T-helper 1 cell treated with Interleukin-12 subunit alpha and Interleukin-12 subunit beta and Interleukin-4 antibody, amounts not matched to agents 30 μg/mL and 1 μg/mL, for 36 hours (primary cell): Measurements from ENCODE around the gene AIRE.

Experiments
- H3K27ac Mint-ChIP-seq: one replicate; pipeline ENCODE4 v1.8.0; 2021; ENCODE audit warnings: mild to moderate bottlenecking, mixed read lengths
- H3K27me3 Mint-ChIP-seq: one replicate; pipeline ENCODE4 v1.8.0; 2021; ENCODE audit warnings: low read depth, mixed read lengths
- H3K36me3 Mint-ChIP-seq: one replicate; pipeline ENCODE4 v1.8.0; 2021; ENCODE audit warnings: low read depth, mixed read lengths
- H3K4me1 Mint-ChIP-seq: one replicate; pipeline ENCODE4 v1.8.0; 2021; ENCODE audit warnings: low read depth, mixed read lengths
- H3K4me3 Mint-ChIP-seq: one replicate; pipeline ENCODE4 v1.8.0; 2021; ENCODE audit warnings: mild to moderate bottlenecking, moderate library complexity, mixed read lengths
- H3K9me3 Mint-ChIP-seq: one replicate; pipeline ENCODE4 v1.8.0; 2021; ENCODE audit warnings: mixed read lengths

AIRE gene

GRCh38 chr21:44328242-44328895 lies 42.7 kb downstream of the AIRE start:
- no peak overlapping the region for H3K27ac Mint-ChIP-seq
- H3K36me3 Mint-ChIP-seq = no peaks in the 10 kb centered on the region

GRCh38 chr21:44329086-44329889 lies 43.6 kb downstream of the AIRE start:
- Mint-ChIP-seq H3K27me3 (no peaks in the 10 kb centered on the region), H3K27ac (no peak overlapping the region)

More at GRCh38 chr21:44328242-44328895, 42.7 kb downstream of the AIRE start:
- H3K9me3 Mint-ChIP-seq = no peaks in the 10 kb centered on the region
- H3K4me3 Mint-ChIP-seq = no peak overlapping the region
- H3K4me1 Mint-ChIP-seq = no peaks in the 10 kb centered on the region
- no peaks in the 10 kb centered on the region for H3K27me3 Mint-ChIP-seq

GRCh38 chr21:44329971-44330681 lies 44.5 kb downstream of the AIRE start:
- H3K4me3 Mint-ChIP-seq = no peak overlapping the region
- H3K27me3 Mint-ChIP-seq = no peaks in the 10 kb centered on the region
- no peaks in the 10 kb centered on the region for H3K9me3 Mint-ChIP-seq
- no peak overlapping the region for H3K27ac Mint-ChIP-seq
- H3K36me3 Mint-ChIP-seq = no peaks in the 10 kb centered on the region
- H3K4me1 Mint-ChIP-seq = no peaks in the 10 kb centered on the region

More at GRCh38 chr21:44329086-44329889, 43.6 kb downstream of the AIRE start:
- Mint-ChIP-seq H3K4me1 (no peaks in the 10 kb centered on the region), H3K9me3 (no peaks in the 10 kb centered on the region), H3K36me3 (no peaks in the 10 kb centered on the region), H3K4me3 (no peak overlapping the region)

- H3K9me3 Mint-ChIP-seq = no peaks in the 10 kb centered on the region
- H3K4me1 Mint-ChIP-seq = no peaks in the 10 kb centered on the region
- H3K36me3 Mint-ChIP-seq = no peaks in the 10 kb centered on the region
- H3K27me3 Mint-ChIP-seq = no peaks in the 10 kb centered on the region
- no peak overlapping the region for H3K4me3 Mint-ChIP-seq
- H3K27ac Mint-ChIP-seq = no peak overlapping the region
Measured at GRCh38 chr21:44330698-44331097, 45.0 kb downstream of the AIRE start.

- H3K27me3 Mint-ChIP-seq = no peaks in the 10 kb centered on the region
- H3K4me1 Mint-ChIP-seq = no peaks in the 10 kb centered on the region
- H3K9me3 Mint-ChIP-seq = no peaks in the 10 kb centered on the region
- H3K36me3 Mint-ChIP-seq = no peaks in the 10 kb centered on the region
- H3K27ac Mint-ChIP-seq = no peak overlapping the region
- H3K4me3 Mint-ChIP-seq = no peak overlapping the region
Measured at GRCh38 chr21:44331209-44331608, 45.5 kb downstream of the AIRE start.

- Mint-ChIP-seq H3K4me1 (no peaks in the 10 kb centered on the region), H3K27me3 (no peaks in the 10 kb centered on the region), H3K27ac (no peak overlapping the region), H3K9me3 (no peaks in the 10 kb centered on the region), H3K36me3 (no peaks in the 10 kb centered on the region), H3K4me3 (no peak overlapping the region)
Measured at GRCh38 chr21:44331650-44332307, 46.1 kb downstream of the AIRE start.

- Mint-ChIP-seq H3K36me3 (peaks cover under 1% of the 10 kb centered on the region), H3K9me3 (no peaks in the 10 kb centered on the region), H3K4me3 (no peak overlapping the region), H3K27me3 (no peaks in the 10 kb centered on the region), H3K4me1 (no peaks in the 10 kb centered on the region), H3K27ac (no peak overlapping the region)
Measured at GRCh38 chr21:44332383-44332782, 46.7 kb downstream of the AIRE start.

- Mint-ChIP-seq H3K27ac (no peak overlapping the region), H3K9me3 (no peaks in the 10 kb centered on the region), H3K4me1 (peaks cover 3% of the 10 kb centered on the region), H3K36me3 (peaks cover 2% of the 10 kb centered on the region), H3K4me3 (no peak overlapping the region), H3K27me3 (no peaks in the 10 kb centered on the region)
Measured at GRCh38 chr21:44332965-44333364, 47.3 kb downstream of the AIRE start.

- no peaks in the 10 kb centered on the region for H3K9me3 Mint-ChIP-seq
- H3K27ac Mint-ChIP-seq = no peak overlapping the region
- no peak overlapping the region for H3K4me3 Mint-ChIP-seq
- H3K36me3 Mint-ChIP-seq = peaks cover 2% of the 10 kb centered on the region
- peaks cover 3% of the 10 kb centered on the region for H3K4me1 Mint-ChIP-seq
- H3K27me3 Mint-ChIP-seq = no peaks in the 10 kb centered on the region
Measured at GRCh38 chr21:44333509-44334328, 48.0 kb downstream of the AIRE start.

GRCh38 chr21:44334329-44335030 lies 48.8 kb downstream of the AIRE start:
- peaks cover 5% of the 10 kb centered on the region for H3K4me1 Mint-ChIP-seq
- H3K27ac Mint-ChIP-seq = no peak overlapping the region
- H3K4me3 Mint-ChIP-seq = no peak overlapping the region
- H3K27me3 Mint-ChIP-seq = no peaks in the 10 kb centered on the region
- no peaks in the 10 kb centered on the region for H3K9me3 Mint-ChIP-seq
- peaks cover 2% of the 10 kb centered on the region for H3K36me3 Mint-ChIP-seq

GRCh38 chr21:44335266-44336059 lies 49.8 kb downstream of the AIRE start:
- H3K4me3 Mint-ChIP-seq = no peak overlapping the region
- no peaks in the 10 kb centered on the region for H3K27me3 Mint-ChIP-seq
- H3K36me3 Mint-ChIP-seq = peaks cover 2% of the 10 kb centered on the region
- H3K9me3 Mint-ChIP-seq = no peaks in the 10 kb centered on the region
- H3K27ac Mint-ChIP-seq = no peak overlapping the region
- peaks cover 12% of the 10 kb centered on the region for H3K4me1 Mint-ChIP-seq

- Mint-ChIP-seq H3K27ac (peak overlapping the region; percentile 76), H3K4me3 (peak overlapping the region; percentile 63), H3K36me3 (peaks cover 2% of the 10 kb centered on the region), H3K9me3 (no peaks in the 10 kb centered on the region), H3K4me1 (peaks cover 14% of the 10 kb centered on the region), H3K27me3 (no peaks in the 10 kb centered on the region)
Measured at GRCh38 chr21:44337449-44337848, 51.8 kb downstream of the AIRE start.
